Stimulated activated CD4-positive, alpha-beta T cell treated with anti-CD3 and anti-CD28 coated beads, Interleukin-4, amount 100 ng/mL, for 48 hours (primary cell): ENCODE measurements around the gene COX17.

Source experiments
- DNase-seq, 2 donors: peaks; one replicate each; pipeline ENCODE4 v3.0.0-alpha.2; 2020; ENCODE audit warnings: low read depth in 2 of 2

Gene COX17

GRCh38 chr3:119624002-119624720 is 53.0 kb downstream of the COX17 start:
- DNase-seq = no peak

GRCh38 chr3:119620899-119621298 is 56.3 kb downstream of the COX17 start:
- no peak for DNase-seq
